HG03378 (cell line): ENCODE data around the gene TRIM41.

Experiments used
- ATAC-seq: cut with Tn5 transposase; IDR thresholded peaks from one replicate; pipeline ENCODE4 v1.9.1; 2021; ENCODE audit warnings: mild to moderate bottlenecking, moderate library complexity; ENCODE audit not compliant: unreplicated experiment

TRIM41 gene

GRCh38 chr5:181230551-181230950, 7.5 kb downstream of the TRIM41 start:
- no peak for ATAC-seq

GRCh38 chr5:181231432-181231831, 8.4 kb downstream of the TRIM41 start:
- no peak for ATAC-seq

GRCh38 chr5:181232593-181232992, 9.5 kb downstream of the TRIM41 start:
- no peak for ATAC-seq

GRCh38 chr5:181233088-181233800, 10.2 kb downstream of the TRIM41 start:
- ATAC-seq, result no peak

GRCh38 chr5:181233801-181234454, 10.8 kb downstream of the TRIM41 start:
- no peak for ATAC-seq

- ATAC-seq, result no peak
Measured at GRCh38 chr5:181234455-181235306, 11.6 kb downstream of the TRIM41 start.

GRCh38 chr5:181235323-181235688, 12.2 kb downstream of the TRIM41 start:
- no peak for ATAC-seq

GRCh38 chr5:181235689-181236366, 12.7 kb downstream of the TRIM41 start:
- ATAC-seq, result no peak

GRCh38 chr5:181236471-181236870, 13.4 kb downstream of the TRIM41 start:
- ATAC-seq, result no peak

GRCh38 chr5:181236954-181237641, 14.0 kb downstream of the TRIM41 start:
- ATAC-seq, result no peak

GRCh38 chr5:181237729-181238385, 14.8 kb downstream of the TRIM41 start:
- ATAC-seq, result no peak

- ATAC-seq, result no peak
Measured at GRCh38 chr5:181239062-181239663, 16.1 kb downstream of the TRIM41 start.

- ATAC-seq, result no peak
Measured at GRCh38 chr5:181241393-181241975, 18.4 kb downstream of the TRIM41 start.

GRCh38 chr5:181242031-181242451, 19.0 kb downstream of the TRIM41 start:
- no peak for ATAC-seq

- no peak for ATAC-seq
Measured at GRCh38 chr5:181243018-181243563, 20.0 kb downstream of the TRIM41 start.

GRCh38 chr5:181243564-181244343, 20.7 kb downstream of the TRIM41 start, which contains the start of gene RACK1:
Gene RACK1 (minus strand): TSS chr5:181243906. CDS start chr5:181243800, 106 bp downstream.
- peak; percentile 63 for ATAC-seq

GRCh38 chr5:181245427-181246275, 22.6 kb downstream of the TRIM41 start:
- no peak for ATAC-seq
